Neural progenitor cell (in vitro differentiated cells): ENCODE data around the gene MKI67. TPM values are rescaled to one million over a fixed set of nuclear protein-coding genes. Genes with fewer than 3 reads are reported as not detected.

Experiments used
- DNase-seq: peaks from one replicate; pipeline ENCODE4 v3.0.0-alpha.2; 2016; ENCODE audit warnings: low spot score
- H2AFZ ChIP-seq: fragments of 200-600 bp; sonication (generic); replicated peaks from 2 replicates; pipeline ENCODE4 v1.6.1; 2016; ENCODE audit warnings: antibody characterized with exemption
- H3F3A ChIP-seq: fragments of 200-600 bp; sonication (generic); 2 replicates; pipeline ENCODE4 v1.6.1; 2016; ENCODE audit warnings: antibody characterized with exemption, low read depth
- H3K27ac ChIP-seq: fragments of 200-600 bp; sonication (generic); 2 replicates; pipeline ENCODE4 v1.5.1; 2016; ENCODE audit warnings: mild to moderate bottlenecking
- H3K27me3 ChIP-seq: fragments of 200-600 bp; sonication (generic); 2 replicates; pipeline ENCODE4 v1.6.1; 2016; ENCODE audit warnings: mild to moderate bottlenecking, moderate library complexity
- H3K36me3 ChIP-seq: fragments of 200-600 bp; sonication (generic); 2 replicates; pipeline ENCODE4 v1.5.1; 2016
- H3K4me1 ChIP-seq: fragments of 200-600 bp; sonication (generic); 2 replicates; pipeline ENCODE4 v1.6.1; 2016; ENCODE audit warnings: mixed run types
- H3K4me2 ChIP-seq: fragments of 200-600 bp; sonication (generic); 2 replicates; pipeline ENCODE4 v1.6.1; 2016
- H3K4me3 ChIP-seq: fragments of 200-600 bp; sonication (generic); 2 replicates; pipeline ENCODE4 v1.5.1; 2016
- H3K79me2 ChIP-seq: fragments of 200-600 bp; sonication (generic); 2 replicates; pipeline ENCODE4 v1.6.1; 2016; ENCODE audit warnings: low read depth
- H3K9ac ChIP-seq: fragments of 200-600 bp; sonication (generic); 2 replicates; pipeline ENCODE4 v1.6.1; 2016
- H3K9me3 ChIP-seq: fragments of 200-600 bp; sonication (generic); 2 replicates; pipeline ENCODE4 v1.5.1; 2016; ENCODE audit warnings: low read depth
- H4K20me1 ChIP-seq: fragments of 200-600 bp; sonication (generic); 2 replicates; pipeline ENCODE4 v1.6.1; 2016; ENCODE audit warnings: low read depth
- H3K27ac Mint-ChIP-seq: 3 replicates; pipeline ENCODE4 v1.8.0; 2021; ENCODE audit warnings: mixed read lengths
- H3K27me3 Mint-ChIP-seq: 2 replicates; pipeline ENCODE4 v1.8.0; 2022; ENCODE audit warnings: low read depth, mild to moderate bottlenecking, inconsistent platforms, moderate library complexity, mixed read lengths; ENCODE audit not compliant: insufficient read depth
- H3K36me3 Mint-ChIP-seq: 3 replicates; pipeline ENCODE4 v1.8.0; 2021; ENCODE audit warnings: mixed read lengths
- H3K4me1 Mint-ChIP-seq: 3 replicates; pipeline ENCODE4 v1.8.0; 2021; ENCODE audit warnings: mixed read lengths
- H3K4me3 Mint-ChIP-seq: 3 replicates; pipeline ENCODE4 v1.8.0; 2021; ENCODE audit warnings: mild to moderate bottlenecking, moderate library complexity, mixed read lengths
- H3K9me3 Mint-ChIP-seq: 3 replicates; pipeline ENCODE4 v1.8.0; 2020; ENCODE audit warnings: mixed read lengths
- CTCF ChIP-seq: fragments of 200-600 bp; sonication (generic); IDR thresholded peaks from 2 replicates; pipeline ENCODE4 v1.5.1; 2017; ENCODE audit warnings: antibody characterized with exemption, mild to moderate bottlenecking
- EZH2 ChIP-seq: fragments of 200-600 bp; sonication (generic); IDR thresholded peaks from 2 replicates; pipeline ENCODE4 v1.6.1; 2017; ENCODE audit warnings: antibody characterized with exemption, mild to moderate bottlenecking, moderate library complexity
- EZH2phosphoT487 ChIP-seq: fragments of 200-600 bp; sonication (generic); IDR thresholded peaks from 2 replicates; pipeline ENCODE4 v1.6.1; 2017; ENCODE audit warnings: antibody characterized with exemption
- total RNA-seq: library from RNA; depleted of rRNA; stranded (reverse); fragments of >200 nt; gene quantifications from 2 replicates; pipeline ENCODE4 v1.2.3, GENCODE V29; 2015; ENCODE audit warnings: low replicate concordance

Gene MKI67
- total RNA-seq, 1 donor from 2014 or later = 65.8 TPM

- TF ChIP-seq CTCF (no peak), EZH2phosphoT487 (no peak), EZH2 (no peak)
- no peaks in the 10 kb centered on the region for H3K4me1 Mint-ChIP-seq
Measured at GRCh38 chr10:128087146-128087883, 38.9 kb downstream of the MKI67 start.

GRCh38 chr10:128086003-128086863 is 40.0 kb downstream of the MKI67 start:
- Mint-ChIP-seq H3K4me1 (no peaks in the 10 kb centered on the region), H3K27ac (no peak overlapping the region), H3K27me3 (peaks cover 9% of the 10 kb centered on the region), H3K36me3 (no peaks in the 10 kb centered on the region), H3K4me3 (no peak overlapping the region), H3K9me3 (no peaks in the 10 kb centered on the region)
- H3K4me2 ChIP-seq = no peak overlapping the region
- H3K79me2 ChIP-seq = no peaks in the 10 kb centered on the region
- no peak overlapping the region for H2AFZ ChIP-seq
- no peak overlapping the region for H3K27ac ChIP-seq
- no peaks in the 10 kb centered on the region for H4K20me1 ChIP-seq
- no peaks in the 10 kb centered on the region for H3K9me3 ChIP-seq
- no peak for DNase-seq
- H3K4me3 ChIP-seq = no peak overlapping the region
- no peaks in the 10 kb centered on the region for H3K36me3 ChIP-seq
- no peak overlapping the region for H3K9ac ChIP-seq
- H3K4me1 ChIP-seq = peaks cover 16% of the 10 kb centered on the region
- no peaks in the 10 kb centered on the region for H3F3A ChIP-seq
- TF ChIP-seq CTCF (no peak), EZH2 (no peak), EZH2phosphoT487 (no peak)
- no peaks in the 10 kb centered on the region for H3K27me3 ChIP-seq

More at GRCh38 chr10:128087146-128087883, 38.9 kb downstream of the MKI67 start:
- Histone ChIP-seq H3F3A (no peaks in the 10 kb centered on the region), H3K9me3 (no peaks in the 10 kb centered on the region), H3K9ac (no peak overlapping the region), H3K79me2 (no peaks in the 10 kb centered on the region), H4K20me1 (no peaks in the 10 kb centered on the region), H3K27me3 (no peaks in the 10 kb centered on the region), H2AFZ (no peak overlapping the region), H3K4me1 (peaks cover 16% of the 10 kb centered on the region), H3K36me3 (no peaks in the 10 kb centered on the region), H3K4me3 (no peak overlapping the region), H3K4me2 (no peak overlapping the region), H3K27ac (no peak overlapping the region)
- peaks cover 9% of the 10 kb centered on the region for H3K27me3 Mint-ChIP-seq
- no peaks in the 10 kb centered on the region for H3K9me3 Mint-ChIP-seq
- H3K36me3 Mint-ChIP-seq = no peaks in the 10 kb centered on the region
- no peak for DNase-seq
- no peak overlapping the region for H3K4me3 Mint-ChIP-seq
- H3K27ac Mint-ChIP-seq = no peak overlapping the region

- Histone ChIP-seq H3K9ac (no peak overlapping the region), H4K20me1 (no peaks in the 10 kb centered on the region)
- peaks cover 3% of the 10 kb centered on the region for H3K4me1 Mint-ChIP-seq
Measured at GRCh38 chr10:128084991-128085390, 41.2 kb downstream of the MKI67 start.

More at GRCh38 chr10:128084991-128085390, 41.2 kb downstream of the MKI67 start:
- no peaks in the 10 kb centered on the region for H3K36me3 Mint-ChIP-seq
- TF ChIP-seq CTCF = no peak
- TF ChIP-seq EZH2phosphoT487 = no peak
- TF ChIP-seq EZH2 = no peak
- Histone ChIP-seq H3F3A (no peaks in the 10 kb centered on the region), H3K27me3 (no peaks in the 10 kb centered on the region), H2AFZ (no peak overlapping the region), H3K4me3 (no peak overlapping the region), H3K4me1 (peaks cover 16% of the 10 kb centered on the region), H3K4me2 (peak overlapping the region; percentile 52), H3K36me3 (no peaks in the 10 kb centered on the region), H3K79me2 (no peaks in the 10 kb centered on the region), H3K27ac (no peak overlapping the region), H3K9me3 (no peaks in the 10 kb centered on the region)
- H3K27me3 Mint-ChIP-seq = peaks cover 6% of the 10 kb centered on the region
- no peak for DNase-seq
- H3K9me3 Mint-ChIP-seq = no peaks in the 10 kb centered on the region
- no peak overlapping the region for H3K27ac Mint-ChIP-seq
- no peak overlapping the region for H3K4me3 Mint-ChIP-seq
